Activated naive CD4-positive, alpha-beta T cell treated with anti-CD3 and anti-CD28 coated beads for 36 hours (primary cell): ENCODE results near the gene CCT2. TPM values are rescaled to one million over a fixed set of nuclear protein-coding genes. Genes with fewer than 3 reads are reported as not detected.

ENCODE experiments used
- CTCF ChIA-PET: fragments of 350-600 bp; sonication (Branson Sonifier 250); formaldehyde crosslinking; loops from one replicate; lab custom pipeline; 2021; ENCODE audit warnings: antibody characterized with exemption; lab: Charles Lee
- DNase-seq: peaks from one replicate; pipeline ENCODE4 v3.0.0-alpha.2; 2020
- H3K27ac Mint-ChIP-seq: one replicate; pipeline ENCODE4 v1.8.0; 2021; ENCODE audit warnings: mild to moderate bottlenecking, mixed read lengths
- H3K27me3 Mint-ChIP-seq: one replicate; pipeline ENCODE4 v1.8.0; 2021; ENCODE audit warnings: low read depth, mixed read lengths
- H3K36me3 Mint-ChIP-seq: one replicate; pipeline ENCODE4 v1.8.0; 2021; ENCODE audit warnings: low read depth, mixed read lengths
- H3K4me1 Mint-ChIP-seq: one replicate; pipeline ENCODE4 v1.8.0; 2021; ENCODE audit warnings: low read depth, mixed read lengths
- H3K4me3 Mint-ChIP-seq: one replicate; pipeline ENCODE4 v1.8.0; 2021; ENCODE audit warnings: mild to moderate bottlenecking, moderate library complexity, mixed read lengths
- H3K9me3 Mint-ChIP-seq: one replicate; pipeline ENCODE4 v1.8.0; 2021; ENCODE audit warnings: mixed read lengths
- intact Hi-C: fragments of 100-400 bp; cut with micrococcal nuclease; formaldehyde crosslinking; loops from one replicate; pipeline ENCODE4 v1.15.1; 2023
- total RNA-seq, 2 experiments: library from RNA; stranded (reverse); gene quantifications; one replicate each; pipeline ENCODE4 v1.2.3, GENCODE V29; 2021

CCT2 gene
- total RNA-seq, 2 experiments from 2014 or later = 268 to 280 TPM

DNA sequence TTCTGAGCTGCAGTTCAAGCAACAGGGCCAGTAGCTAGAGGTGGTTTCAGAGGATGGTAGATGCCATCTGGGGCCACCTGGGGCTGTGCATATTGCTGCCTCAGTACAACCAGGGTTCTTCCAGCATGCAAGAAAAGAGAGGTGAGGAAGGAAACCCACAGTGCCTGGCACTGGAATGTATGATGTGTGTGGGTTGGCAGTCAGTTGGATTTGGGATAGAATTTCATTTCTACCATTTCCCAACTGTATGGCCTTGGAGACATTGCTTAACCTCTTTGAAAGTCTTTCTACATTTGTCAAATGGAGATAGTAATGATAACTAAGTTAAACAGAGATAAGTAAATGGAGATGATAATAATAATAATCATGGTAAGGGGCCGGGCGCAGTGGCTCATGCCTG is 35.7 kb downstream of the CCT2 start:
- Mint-ChIP-seq H3K36me3 (no peaks in the 10 kb centered on the region), H3K27ac (no peak overlapping the region), H3K4me1 (no peaks in the 10 kb centered on the region), H3K4me3 (no peak overlapping the region), H3K9me3 (no peaks in the 10 kb centered on the region), H3K27me3 (peaks cover 3% of the 10 kb centered on the region)
- CTCF ChIA-PET = interaction anchor here (0.6 to 1.2 kb wide), 2 partner anchors 11 to 50 kb away, joined by 3 to 4 read pairs; no protein-coding TSS in a partner anchor
- no peak for DNase-seq
- intact Hi-C loops = no loop called here

DNA sequence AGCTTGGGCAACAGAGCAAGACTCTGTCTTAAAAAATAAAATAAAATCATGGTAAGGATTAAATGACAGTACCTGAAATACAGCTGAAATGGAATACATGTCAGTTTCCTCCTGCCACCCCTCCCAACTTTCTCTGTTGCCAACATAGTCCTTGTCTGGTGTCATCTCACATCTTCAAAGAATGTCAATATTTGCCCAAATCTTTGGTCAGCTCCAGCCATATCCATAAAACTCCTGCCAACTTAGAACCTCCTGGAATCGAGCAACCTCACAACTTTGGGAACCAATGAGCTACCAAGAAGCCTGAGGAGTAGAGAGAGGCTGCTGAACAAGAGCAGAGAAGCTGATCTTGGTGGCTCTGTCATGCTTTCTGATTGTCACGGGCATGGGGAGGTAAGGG is 36.3 kb downstream of the CCT2 start:
- Mint-ChIP-seq H3K9me3 (no peaks in the 10 kb centered on the region), H3K27me3 (peaks cover 3% of the 10 kb centered on the region), H3K36me3 (no peaks in the 10 kb centered on the region), H3K4me3 (no peak overlapping the region), H3K27ac (no peak overlapping the region), H3K4me1 (no peaks in the 10 kb centered on the region)
- intact Hi-C loops = no loop called here
- CTCF ChIA-PET = no interaction called here
- no peak for DNase-seq

DNA sequence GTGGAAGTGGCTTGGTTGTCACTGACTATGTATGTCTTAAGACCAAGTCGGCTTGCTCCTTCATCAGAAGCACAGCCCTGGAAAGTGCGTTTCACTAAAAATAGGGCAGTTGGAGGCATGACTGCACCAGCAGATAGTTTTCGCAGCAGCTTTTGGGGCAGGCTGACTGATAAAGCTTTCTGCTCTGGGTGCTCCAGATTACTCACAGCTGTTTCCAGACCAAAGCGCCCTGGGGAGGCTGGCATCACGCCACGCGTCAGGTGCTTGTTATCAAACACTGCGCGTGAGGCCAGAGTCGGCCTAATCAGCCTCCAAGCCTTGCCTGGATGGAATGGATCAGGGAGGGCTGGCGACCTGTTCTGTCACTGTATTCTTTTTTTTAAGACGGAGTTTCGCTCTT is 38.7 kb downstream of the CCT2 start:
- Mint-ChIP-seq H3K9me3 (no peaks in the 10 kb centered on the region), H3K27ac (no peak overlapping the region), H3K4me3 (no peak overlapping the region), H3K36me3 (no peaks in the 10 kb centered on the region), H3K27me3 (peaks cover 3% of the 10 kb centered on the region), H3K4me1 (no peaks in the 10 kb centered on the region)
- CTCF ChIA-PET = interaction anchor here (2.2 to 2.3 kb wide), 2 partner anchors 14 to 17 kb away, joined by 9 to 12 read pairs; no protein-coding TSS in a partner anchor
- intact Hi-C loops = no loop called here
- no peak for DNase-seq

DNA sequence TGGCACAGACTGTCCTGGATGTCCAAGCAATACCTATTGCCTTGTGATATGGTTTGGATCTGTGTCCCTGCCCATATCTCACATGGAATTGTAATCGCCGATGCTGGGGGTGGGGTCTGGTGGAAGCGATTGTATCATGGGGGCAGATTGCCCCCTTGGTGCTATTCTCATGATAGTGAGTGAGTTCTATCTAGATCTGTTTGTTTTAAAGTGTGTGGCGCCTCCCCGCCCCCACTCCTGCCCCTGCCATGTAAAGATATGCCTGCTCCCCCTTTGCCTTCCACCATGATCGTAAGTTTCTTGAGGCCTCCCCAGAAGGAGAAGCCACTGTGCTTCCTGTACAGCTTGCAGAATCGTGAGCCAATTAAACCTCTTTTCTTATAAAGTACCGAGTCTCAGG is 42.2 kb downstream of the CCT2 start:
- CTCF ChIA-PET = no interaction called here
- DNase-seq = no peak
- H3K4me3 Mint-ChIP-seq = no peak overlapping the region
- H3K27me3 Mint-ChIP-seq = no peaks in the 10 kb centered on the region
- H3K4me1 Mint-ChIP-seq = no peaks in the 10 kb centered on the region
- intact Hi-C loops = no loop called here
- no peak overlapping the region for H3K27ac Mint-ChIP-seq
- no peaks in the 10 kb centered on the region for H3K9me3 Mint-ChIP-seq
- H3K36me3 Mint-ChIP-seq = no peaks in the 10 kb centered on the region

DNA sequence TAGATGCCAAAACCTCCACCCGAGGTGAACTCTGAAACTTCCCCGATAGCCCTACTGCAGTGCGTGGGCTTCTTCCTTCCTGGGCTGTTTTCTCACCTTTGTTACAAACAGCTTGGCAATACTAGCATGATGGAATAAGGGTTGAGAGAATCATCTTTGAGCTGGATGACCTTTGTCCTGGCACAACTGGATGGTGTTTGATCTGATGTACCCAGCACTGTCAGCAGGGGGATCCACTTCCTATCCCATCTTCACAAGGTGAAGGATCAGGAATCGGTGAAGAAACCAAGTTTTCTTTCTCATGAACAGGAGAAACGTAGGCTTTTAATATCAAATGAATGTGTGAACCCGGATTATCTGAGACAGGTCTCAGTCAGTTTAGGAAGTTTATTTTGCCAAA is 44.9 kb downstream of the CCT2 start:
- Mint-ChIP-seq H3K36me3 (no peaks in the 10 kb centered on the region), H3K27me3 (no peaks in the 10 kb centered on the region), H3K4me1 (no peaks in the 10 kb centered on the region), H3K9me3 (no peaks in the 10 kb centered on the region), H3K4me3 (no peak overlapping the region), H3K27ac (no peak overlapping the region)
- DNase-seq = peak; percentile 7
- CTCF ChIA-PET = no interaction called here
- intact Hi-C loops = no loop called here

DNA sequence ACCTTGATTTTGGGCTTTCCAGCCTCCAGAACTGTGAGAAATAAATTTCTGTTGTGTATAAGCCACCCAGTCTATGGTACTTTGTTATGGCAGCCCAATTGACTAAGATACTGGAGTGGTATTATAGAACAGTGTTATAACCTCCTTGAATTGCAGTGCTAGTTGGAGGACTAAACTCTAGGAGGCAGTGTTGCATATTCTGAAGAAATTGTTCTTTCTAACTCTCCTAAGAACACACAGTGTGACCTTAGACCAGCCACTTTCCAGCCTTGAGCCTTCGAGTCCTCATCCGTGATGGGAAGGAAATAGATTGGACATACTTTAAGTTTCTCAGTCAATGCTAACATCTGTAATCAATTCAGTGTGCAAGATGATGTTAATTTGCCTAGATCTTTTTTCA is 47.8 kb downstream of the CCT2 start:
- no peak for DNase-seq
- CTCF ChIA-PET = no interaction called here
- no peaks in the 10 kb centered on the region for H3K4me1 Mint-ChIP-seq
- H3K9me3 Mint-ChIP-seq = no peaks in the 10 kb centered on the region
- H3K27ac Mint-ChIP-seq = no peak overlapping the region
- no peaks in the 10 kb centered on the region for H3K27me3 Mint-ChIP-seq
- H3K36me3 Mint-ChIP-seq = no peaks in the 10 kb centered on the region
- H3K4me3 Mint-ChIP-seq = no peak overlapping the region
- intact Hi-C loops = no loop called here

DNA sequence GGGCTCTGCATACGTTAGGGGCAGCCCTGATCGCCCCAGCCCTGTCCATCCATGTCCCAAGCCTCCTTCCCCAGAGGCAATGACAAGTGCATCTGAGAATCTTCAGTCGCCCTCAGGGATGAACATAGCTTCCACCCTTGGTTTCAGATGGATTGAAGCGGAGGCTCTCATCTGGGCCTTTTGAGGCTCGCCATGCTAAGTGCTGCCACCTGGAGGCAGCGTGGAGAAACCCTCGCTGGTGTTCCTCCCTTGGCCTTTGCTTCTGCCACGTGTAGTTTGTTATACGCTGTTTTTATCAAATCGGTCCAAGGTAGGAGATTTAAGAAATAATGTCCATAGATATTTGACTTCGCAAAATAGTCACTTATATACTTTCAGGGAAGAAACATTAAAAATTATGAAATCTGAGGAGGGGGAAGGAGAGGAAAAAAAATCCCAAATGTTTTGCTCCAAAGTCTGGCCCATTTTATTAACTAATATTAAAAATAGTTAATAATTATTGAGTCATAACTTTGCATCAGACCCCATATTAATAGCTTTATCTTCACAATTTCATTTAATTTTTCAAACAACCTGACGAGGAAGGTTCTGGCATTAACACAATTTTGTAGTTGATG is 54.2 kb downstream of the CCT2 start:
- intact Hi-C loops = loop anchor here (1.0 kb wide), 5 partner anchors 54 to 485 kb away; partner anchors contain the start of gene CCT2
- H3K9me3 Mint-ChIP-seq = no peaks in the 10 kb centered on the region
- H3K36me3 Mint-ChIP-seq = no peaks in the 10 kb centered on the region
- H3K27me3 Mint-ChIP-seq = no peaks in the 10 kb centered on the region
- peak; percentile 74 for DNase-seq
- no peak overlapping the region for H3K27ac Mint-ChIP-seq
- CTCF ChIA-PET = interaction anchor here (0.6 to 3.9 kb wide), 23 partner anchors 8 to 483 kb away, joined by 3 to 15 read pairs (median 4); no protein-coding TSS in a partner anchor
- H3K4me1 Mint-ChIP-seq = peaks cover 2% of the 10 kb centered on the region
- no peak overlapping the region for H3K4me3 Mint-ChIP-seq

DNA sequence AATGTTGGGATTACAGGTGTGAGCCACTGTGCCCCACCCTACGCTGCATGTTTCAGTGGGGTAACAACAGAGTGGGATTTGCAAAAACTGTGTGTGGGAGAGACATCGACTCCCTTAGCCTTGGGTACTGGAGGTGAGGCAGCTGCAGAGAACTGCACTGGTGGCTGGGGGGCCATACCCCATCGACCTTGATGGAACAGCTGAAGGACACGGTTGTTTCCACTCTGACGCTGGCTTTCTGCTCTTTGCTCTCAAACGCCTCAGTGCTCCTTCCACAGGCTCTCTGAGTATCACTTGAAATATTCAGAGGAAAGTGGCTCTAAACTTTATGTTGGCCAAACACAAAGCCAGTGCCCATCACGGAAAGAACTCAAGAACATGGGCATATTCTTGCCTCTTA is 56.3 kb downstream of the CCT2 start:
- CTCF ChIA-PET = interaction anchor here (1.1 to 2.1 kb wide), 2 partner anchors 10 to 17 kb away, joined by 3 to 9 read pairs; no protein-coding TSS in a partner anchor
- no peak overlapping the region for H3K4me3 Mint-ChIP-seq
- no peaks in the 10 kb centered on the region for H3K36me3 Mint-ChIP-seq
- H3K4me1 Mint-ChIP-seq = peaks cover 2% of the 10 kb centered on the region
- DNase-seq = no peak
- H3K27me3 Mint-ChIP-seq = no peaks in the 10 kb centered on the region
- no peak overlapping the region for H3K27ac Mint-ChIP-seq
- no peaks in the 10 kb centered on the region for H3K9me3 Mint-ChIP-seq
- intact Hi-C loops = no loop called here

DNA sequence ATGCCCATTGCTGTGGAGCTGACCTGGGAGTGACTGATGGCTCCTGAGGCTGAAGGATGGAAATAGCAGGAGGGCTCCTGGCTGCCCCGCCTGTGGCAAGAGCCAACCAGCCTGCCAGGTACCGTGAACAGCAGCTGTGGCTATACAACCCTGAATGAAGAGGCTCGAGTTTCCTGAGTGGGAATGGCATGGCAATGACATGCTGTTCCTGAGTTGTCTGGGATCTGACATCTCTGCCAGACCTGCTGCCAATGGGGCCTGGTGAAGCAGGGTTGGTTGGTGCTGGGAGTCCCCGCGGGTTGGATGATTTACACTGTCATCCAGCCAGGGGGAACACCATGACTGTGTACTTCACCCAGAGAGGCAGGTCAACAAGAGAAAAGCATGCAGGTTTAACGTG is 57.3 kb downstream of the CCT2 start:
- Mint-ChIP-seq H3K27me3 (peaks cover 4% of the 10 kb centered on the region), H3K4me3 (no peak overlapping the region), H3K27ac (no peak overlapping the region), H3K4me1 (peaks cover 2% of the 10 kb centered on the region), H3K36me3 (no peaks in the 10 kb centered on the region), H3K9me3 (no peaks in the 10 kb centered on the region)
- CTCF ChIA-PET = no interaction called here
- intact Hi-C loops = no loop called here
- DNase-seq = no peak

DNA sequence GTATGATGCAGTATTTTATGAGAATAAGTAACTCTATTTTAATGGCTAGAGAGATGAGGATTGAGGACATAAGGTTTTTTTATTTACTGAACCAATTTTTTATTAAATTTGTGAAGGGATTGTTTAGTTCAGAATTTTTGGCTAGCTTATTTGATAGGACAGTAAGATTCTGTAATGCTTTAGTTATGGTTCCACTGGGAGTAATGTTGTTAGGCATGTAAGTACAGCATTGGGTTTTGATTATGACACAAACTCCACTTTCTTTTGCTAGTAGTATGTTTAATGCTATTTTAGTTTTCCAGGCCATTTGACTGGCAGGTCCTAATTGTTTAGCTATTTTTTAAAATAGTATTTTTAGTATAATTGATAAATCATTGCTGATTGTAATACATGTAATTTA is 59.3 kb downstream of the CCT2 start:
- no peak overlapping the region for H3K4me3 Mint-ChIP-seq
- H3K27ac Mint-ChIP-seq = no peak overlapping the region
- H3K9me3 Mint-ChIP-seq = no peaks in the 10 kb centered on the region
- peaks cover under 1% of the 10 kb centered on the region for H3K4me1 Mint-ChIP-seq
- peaks cover 8% of the 10 kb centered on the region for H3K27me3 Mint-ChIP-seq
- no peaks in the 10 kb centered on the region for H3K36me3 Mint-ChIP-seq
- CTCF ChIA-PET = interaction anchor here (1.0 kb wide), 1 partner anchor 286 kb away, joined by 3 read pairs; no protein-coding TSS in a partner anchor
- intact Hi-C loops = no loop called here
- no peak for DNase-seq

DNA sequence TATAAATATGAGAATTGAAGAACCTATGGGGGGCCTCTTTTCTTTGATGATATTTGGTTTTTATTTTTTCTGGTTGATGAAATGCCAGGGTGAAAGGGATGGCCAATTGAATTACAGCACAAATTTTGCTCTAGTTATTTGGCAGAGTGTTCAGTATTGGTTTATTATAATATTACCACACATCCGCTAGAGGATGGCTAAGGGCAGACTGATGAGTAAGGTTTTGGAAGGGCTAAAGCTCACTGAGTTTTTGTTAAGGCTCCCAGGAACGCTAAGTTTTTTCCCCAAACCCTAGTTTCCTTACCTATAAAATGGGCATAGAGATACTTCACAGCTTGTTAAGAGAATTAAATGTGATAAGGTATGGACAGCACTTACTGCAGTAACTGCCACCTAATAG is 59.8 kb downstream of the CCT2 start:
- CTCF ChIA-PET = interaction anchor here (1.0 kb wide), 1 partner anchor 286 kb away, joined by 3 read pairs; no protein-coding TSS in a partner anchor
- DNase-seq = no peak
- no peak overlapping the region for H3K4me3 Mint-ChIP-seq
- no peak overlapping the region for H3K27ac Mint-ChIP-seq
- no peaks in the 10 kb centered on the region for H3K4me1 Mint-ChIP-seq
- intact Hi-C loops = no loop called here
- H3K27me3 Mint-ChIP-seq = peaks cover 8% of the 10 kb centered on the region
- H3K36me3 Mint-ChIP-seq = no peaks in the 10 kb centered on the region
- no peaks in the 10 kb centered on the region for H3K9me3 Mint-ChIP-seq

DNA sequence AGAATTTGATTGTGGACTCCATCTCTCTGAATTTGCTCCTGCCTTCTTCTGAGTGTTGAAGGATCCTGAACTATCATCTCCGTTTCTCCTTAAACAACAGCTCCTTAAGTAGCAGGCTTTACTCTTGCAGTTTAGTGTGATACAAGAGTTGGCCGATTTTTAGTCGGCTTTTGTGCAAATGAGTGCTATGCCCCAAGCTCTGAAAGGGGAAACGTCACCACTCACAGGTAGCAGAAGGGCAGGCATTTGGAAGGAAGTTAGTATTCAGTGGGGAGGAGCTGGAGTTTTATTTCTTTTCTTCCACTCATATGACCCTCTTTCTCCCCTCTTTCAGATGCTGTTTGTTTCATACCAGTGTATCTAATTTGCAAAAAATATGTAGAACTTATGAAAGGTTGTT is 61.9 kb downstream of the CCT2 start:
- H3K27ac Mint-ChIP-seq = no peak overlapping the region
- CTCF ChIA-PET = interaction anchor here (1.5 kb wide), 1 partner anchor 356 kb away, joined by 4 read pairs; no protein-coding TSS in a partner anchor

DNA sequence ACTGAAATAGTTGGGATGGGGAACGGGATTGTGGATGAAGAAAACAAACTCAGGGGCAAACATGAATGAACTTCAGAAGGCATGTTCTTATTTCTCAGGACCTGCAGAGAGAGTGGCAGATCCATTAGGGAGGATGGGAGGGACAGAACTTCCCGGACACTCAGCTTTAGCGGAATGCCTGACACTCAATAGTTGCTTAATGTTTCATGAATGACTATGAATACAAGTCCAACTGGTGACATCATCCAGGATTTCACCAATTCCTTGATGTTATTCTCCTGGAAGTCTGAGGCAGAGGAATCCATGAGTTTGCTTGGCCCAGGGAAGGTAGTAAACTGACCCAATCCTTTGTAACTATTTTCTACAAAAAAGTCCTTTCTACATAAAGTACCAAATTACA is 63.2 kb downstream of the CCT2 start:
- Mint-ChIP-seq H3K27ac (no peak overlapping the region), H3K27me3 (peaks cover 8% of the 10 kb centered on the region), H3K4me1 (no peaks in the 10 kb centered on the region), H3K9me3 (no peaks in the 10 kb centered on the region), H3K36me3 (no peaks in the 10 kb centered on the region), H3K4me3 (no peak overlapping the region)
- CTCF ChIA-PET = interaction anchor here (1.9 kb wide), 1 partner anchor 8 kb away, joined by 9 read pairs; no protein-coding TSS in a partner anchor
- DNase-seq = no peak
- intact Hi-C loops = no loop called here

More for the DNA sequence above, 61.9 kb downstream of the CCT2 start:
- peaks cover 8% of the 10 kb centered on the region for H3K27me3 Mint-ChIP-seq
- no peak for DNase-seq
- intact Hi-C loops = no loop called here
- H3K36me3 Mint-ChIP-seq = no peaks in the 10 kb centered on the region
- H3K4me3 Mint-ChIP-seq = no peak overlapping the region
- no peaks in the 10 kb centered on the region for H3K4me1 Mint-ChIP-seq
- no peaks in the 10 kb centered on the region for H3K9me3 Mint-ChIP-seq
